Gastroesophageal sphincter (tissue), 3 donors: ENCODE data around the gene RFX2.

Experiments
- CTCF ChIP-seq, 4 experiments: fragments of 200-600 bp in 2 of 4; fragments of 450-650 bp in 2 of 4; sonication (generic) in 1 of 4; IDR thresholded peaks; one replicate each; pipeline ENCODE4 v1.5.1; 2017 to 2019; ENCODE audit warnings: antibody characterized with exemption in 4 of 4, mild to moderate bottlenecking in 2 of 4, moderate library complexity in 2 of 4
- EP300 ChIP-seq: sonication (generic); formaldehyde crosslinking; IDR thresholded peaks from one replicate; pipeline ENCODE4 v1.6.1; 2017; ENCODE audit warnings: antibody characterized with exemption, mild to moderate bottlenecking
- POLR2A ChIP-seq, 2 donors: fragments of 450-650 bp; IDR thresholded peaks; one replicate each; pipeline ENCODE4 v1.6.1; 2017; ENCODE audit warnings: antibody characterized with exemption in 2 of 2, mild to moderate bottlenecking in 2 of 2, moderate library complexity in 1 of 2
- POLR2AphosphoS5 ChIP-seq: sonication (generic); formaldehyde crosslinking; IDR thresholded peaks from one replicate; pipeline ENCODE4 v1.6.1; 2017; ENCODE audit warnings: antibody characterized with exemption

GRCh38 chr19:5947435-5947834 is 162.9 kb downstream of the RFX2 start:
- TF ChIP-seq CTCF (IDR thresholded peaks at IDR 0.05) (no peak), POLR2A (IDR thresholded peaks at IDR 0.05) (no peak), POLR2AphosphoS5 (peak; percentile 60), EP300 (no peak)
